Left lobe of liver (tissue), 2 donors: ENCODE data around the gene TMEM183A. TPM values are rescaled to one million over a fixed set of nuclear protein-coding genes. Genes with fewer than 3 reads are reported as not detected.

ENCODE experiments used
- ATAC-seq: fragments of 200-7000 bp; cut with Tn5 transposase; one replicate; pipeline ENCODE4 v1.9.1; 2020; ENCODE audit warnings: mild to moderate bottlenecking, moderate library complexity
- DNase-seq: peaks from one replicate; pipeline ENCODE4 v3.0.0-alpha.2; 2020; ENCODE audit warnings: low spot score
- total RNA-seq: library from RNA; stranded (reverse); gene quantifications from one replicate; pipeline ENCODE4 v1.2.1, GENCODE V29; 2021
- donor health status: DM: no; HTN: no; CAD: no; lungs with moderate emphysema.
- donor health status: DM: no; HTN: yes; CAD: no.

The TMEM183A gene, protein sequence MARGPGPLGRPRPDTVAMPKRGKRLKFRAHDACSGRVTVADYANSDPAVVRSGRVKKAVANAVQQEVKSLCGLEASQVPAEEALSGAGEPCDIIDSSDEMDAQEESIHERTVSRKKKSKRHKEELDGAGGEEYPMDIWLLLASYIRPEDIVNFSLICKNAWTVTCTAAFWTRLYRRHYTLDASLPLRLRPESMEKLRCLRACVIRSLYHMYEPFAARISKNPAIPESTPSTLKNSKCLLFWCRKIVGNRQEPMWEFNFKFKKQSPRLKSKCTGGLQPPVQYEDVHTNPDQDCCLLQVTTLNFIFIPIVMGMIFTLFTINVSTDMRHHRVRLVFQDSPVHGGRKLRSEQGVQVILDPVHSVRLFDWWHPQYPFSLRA
- 30.1 TPM for total RNA-seq

DNA sequence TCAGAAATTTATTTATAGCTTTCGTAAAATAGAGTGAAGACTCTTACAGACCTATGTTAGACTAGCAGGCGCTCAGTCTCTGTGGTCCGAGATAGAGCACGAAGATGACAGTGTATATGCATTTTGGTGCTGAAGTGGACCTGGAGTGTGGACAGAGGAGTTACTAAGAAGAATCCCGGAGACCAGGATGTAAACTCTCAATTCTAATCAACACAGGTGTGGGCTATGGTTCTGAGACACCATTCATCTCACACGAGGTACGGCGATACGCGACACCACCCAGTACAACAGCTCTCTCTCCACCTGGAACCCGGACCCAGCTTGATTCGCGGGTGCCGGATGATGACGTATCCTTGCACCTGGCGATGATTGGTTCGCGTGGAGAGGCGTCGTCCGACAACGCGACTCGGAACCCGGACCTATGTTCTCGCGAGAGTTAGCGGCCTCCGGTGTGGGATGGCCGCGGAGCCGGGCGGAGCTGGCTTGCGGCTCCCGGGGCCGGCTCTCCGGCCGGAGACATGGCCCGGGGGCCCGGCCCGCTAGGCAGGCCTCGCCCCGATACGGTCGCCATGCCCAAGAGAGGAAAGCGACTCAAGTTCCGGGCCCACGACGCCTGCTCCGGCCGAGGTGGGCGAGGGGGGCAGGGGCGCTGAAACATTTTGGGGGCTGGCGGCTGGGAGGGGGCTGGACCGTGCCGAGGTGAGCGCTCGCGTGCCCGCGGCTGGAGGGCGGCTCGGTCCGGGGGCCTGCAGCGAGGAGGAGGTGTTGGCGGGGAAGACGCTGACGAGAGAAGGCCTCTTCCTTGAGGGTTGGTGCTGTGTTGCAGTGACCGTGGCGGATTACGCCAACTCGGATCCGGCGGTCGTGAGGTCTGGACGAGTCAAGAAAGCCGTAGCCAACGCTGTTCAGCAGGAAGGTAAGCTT, at the start of gene TMEM183A:
TMEM183A (plus strand) TSS at position 427 of the 924 bp plus-strand sequence; CDS start at position 519, 92 bp downstream.
- DNase-seq (peak; percentile 97), ATAC-seq (peak; percentile 95)

DNA sequence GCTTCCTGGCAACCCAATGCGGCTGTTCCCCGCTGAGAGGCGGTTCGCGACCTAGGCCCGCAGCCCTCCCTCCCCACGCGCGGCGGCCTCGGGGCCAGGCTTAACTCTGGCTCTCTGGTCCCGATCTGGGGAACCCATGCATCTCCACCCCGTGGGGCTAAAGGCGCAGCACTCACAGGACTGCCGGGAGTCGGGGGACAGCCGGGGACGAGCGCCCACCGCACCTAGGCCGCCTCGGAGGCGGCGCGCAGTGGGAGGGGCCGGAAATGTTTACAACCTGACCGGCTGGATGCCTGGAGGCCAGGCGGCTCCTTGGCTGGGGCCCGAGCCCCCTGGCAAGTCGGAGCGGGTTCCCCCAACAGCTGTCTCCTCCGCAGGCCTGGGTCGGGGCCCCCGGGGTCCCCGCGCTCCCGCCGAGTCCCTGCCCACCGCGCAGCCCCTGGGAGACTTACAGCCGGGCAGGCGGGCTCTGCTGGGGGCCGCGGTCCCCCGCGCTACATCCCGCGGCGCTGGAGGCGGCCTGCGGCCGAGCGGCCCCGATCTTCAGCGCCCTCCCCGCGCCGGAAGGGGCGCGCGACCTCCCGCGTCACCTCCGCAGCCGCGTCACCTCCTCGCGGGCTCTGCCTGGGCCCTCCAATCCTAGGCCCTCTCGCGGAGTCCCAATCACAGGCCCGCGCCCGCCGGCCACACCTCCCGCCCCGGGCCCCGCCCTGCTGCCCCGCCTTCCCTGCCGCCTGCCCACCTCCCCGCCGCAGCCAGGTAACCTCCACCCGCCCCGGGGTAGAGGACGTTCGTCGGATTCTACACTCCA, 49.2 kb upstream of the TMEM183A start, which contains the start of gene ADIPOR1:
ADIPOR1 (minus strand) TSS at position 580 of the 811 bp plus-strand sequence. CDS start 7,242 bp downstream, outside the sequence.
- DNase-seq = peak; percentile 96
- peak; percentile 98 for ATAC-seq

DNA sequence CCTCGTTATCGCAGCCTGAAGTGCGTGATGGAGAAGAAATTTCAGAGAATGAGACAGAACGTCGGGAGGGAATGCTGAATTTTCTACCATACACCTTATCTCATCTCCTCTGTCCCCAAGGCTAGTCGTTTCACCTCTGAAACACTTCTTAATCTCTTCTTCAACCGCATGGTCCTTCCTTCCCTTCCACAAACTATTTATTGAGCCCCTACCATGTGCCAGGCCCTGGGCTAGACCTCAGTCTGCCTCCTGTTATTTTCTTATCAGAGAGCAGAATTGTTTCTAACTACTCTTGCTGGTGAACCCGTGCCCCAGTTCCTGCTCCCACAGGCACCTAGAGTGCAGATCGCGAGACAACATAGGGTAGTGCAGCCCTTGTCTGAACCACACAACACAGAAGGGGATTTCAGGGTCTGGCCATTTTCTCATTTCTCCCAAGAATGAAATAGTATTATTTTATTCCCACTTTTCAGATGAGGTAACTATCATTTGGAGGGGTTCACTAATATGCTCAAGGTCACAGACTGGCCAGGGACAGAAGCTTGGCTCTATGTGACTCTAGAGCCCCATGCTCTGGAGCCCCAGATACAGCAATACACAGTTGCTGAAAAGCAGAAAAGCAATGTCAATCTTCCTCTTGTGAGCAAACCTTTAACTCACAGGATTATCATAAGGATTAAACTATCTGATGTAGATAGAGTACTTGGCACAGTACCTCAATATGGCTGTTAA, 48.5 kb upstream of the TMEM183A start:
- DNase-seq (no peak), ATAC-seq (peak; percentile 24)

DNA sequence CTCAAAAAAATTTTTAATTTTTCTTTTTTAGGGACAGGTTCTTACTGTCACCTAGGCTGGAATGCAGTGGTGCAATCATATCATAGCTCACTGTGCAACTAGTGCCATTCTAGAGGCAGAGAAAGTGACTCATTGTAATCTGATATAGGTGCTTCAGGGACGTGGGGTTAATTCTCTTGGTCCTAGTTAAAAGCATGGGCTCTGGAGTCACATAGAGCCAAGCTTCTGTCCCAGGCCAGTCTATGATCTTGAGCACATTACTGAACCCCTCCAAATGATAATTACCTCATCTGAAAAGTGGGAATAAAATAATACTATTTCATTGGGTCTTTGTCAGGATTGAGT, 47.9 kb upstream of the TMEM183A start:
- DNase-seq = no peak
- ATAC-seq = no peak

DNA sequence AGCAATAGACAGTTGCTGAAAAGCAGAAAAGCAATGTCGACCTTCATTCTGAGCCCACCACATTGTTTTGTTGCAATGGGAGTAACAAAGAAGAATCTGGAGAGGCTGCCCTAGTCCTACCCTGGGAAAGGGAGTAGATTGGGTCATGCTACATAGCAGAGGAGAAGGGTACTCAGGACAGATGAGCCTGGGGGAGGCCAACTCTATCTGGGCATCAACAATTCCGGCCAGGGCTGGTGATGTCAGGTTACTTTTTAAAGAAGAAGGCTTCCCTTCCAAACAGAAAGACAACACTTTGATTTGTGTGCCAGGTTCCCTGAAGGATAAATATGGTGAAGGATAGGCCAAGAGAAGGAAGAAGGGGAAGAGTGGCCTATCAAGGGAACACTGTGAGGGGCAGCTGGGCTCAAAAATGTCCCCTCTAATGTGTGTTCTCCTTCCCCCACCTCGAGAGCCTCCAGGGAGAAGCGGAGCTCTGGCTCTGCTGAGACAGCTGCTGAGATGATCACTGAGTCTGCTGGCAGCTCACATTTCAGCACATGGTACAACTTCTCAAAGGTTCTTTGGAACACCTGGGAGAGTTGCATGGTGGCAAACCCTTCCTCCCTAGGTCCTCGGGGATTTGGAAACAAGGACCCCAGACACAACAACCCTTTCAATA, 45.8 kb upstream of the TMEM183A start:
- no peak for ATAC-seq
- no peak for DNase-seq

DNA sequence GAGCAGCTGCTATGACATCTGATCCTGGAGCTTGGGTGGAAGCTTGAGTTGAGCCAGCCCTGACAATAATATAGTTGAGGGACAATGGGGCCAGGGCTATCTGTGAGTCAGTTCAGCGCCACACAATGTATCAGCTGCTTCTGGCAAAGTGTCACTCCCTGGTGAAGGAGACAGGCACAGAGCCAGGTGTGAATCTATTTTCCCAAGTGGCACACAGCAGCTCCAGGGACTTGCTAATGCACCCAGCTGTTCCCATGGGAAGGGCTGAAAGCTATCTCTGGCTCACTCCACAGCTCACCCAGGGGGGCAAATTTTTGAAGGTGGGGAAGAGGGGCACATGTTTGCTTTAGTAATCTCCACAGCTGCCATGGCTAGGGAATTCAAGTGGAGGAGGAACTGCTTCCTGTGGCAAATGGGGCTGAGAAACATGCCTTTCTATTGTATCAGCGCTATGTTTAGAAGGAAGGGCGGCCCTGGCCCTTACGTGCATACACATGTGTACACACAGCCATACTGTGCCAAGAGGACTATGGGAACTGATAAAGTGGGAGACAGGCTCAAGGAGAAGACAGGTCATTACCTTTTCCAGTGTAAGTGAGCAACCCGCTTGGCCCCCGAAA, 42.3 kb upstream of the TMEM183A start:
- DNase-seq (no peak), ATAC-seq (no peak)

DNA sequence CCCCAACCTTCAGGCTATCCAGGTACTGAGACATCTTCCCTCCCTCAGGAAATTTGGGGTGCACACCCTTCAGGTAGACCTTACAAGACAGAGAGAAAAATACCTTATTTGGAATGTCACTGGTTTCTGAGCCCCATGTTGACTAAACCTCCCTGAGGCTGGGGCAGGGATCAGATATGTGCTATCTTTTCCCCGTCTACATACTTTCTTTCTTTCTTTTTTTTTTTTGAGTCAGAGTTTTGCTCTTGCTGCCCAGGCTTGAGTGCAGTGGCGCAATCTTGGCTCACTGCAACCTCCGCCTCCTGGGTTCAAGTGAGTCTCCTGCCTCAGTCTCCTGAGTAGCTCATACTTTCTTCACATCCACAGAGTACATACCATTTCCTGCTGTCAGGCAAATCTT, 41.8 kb upstream of the TMEM183A start:
- DNase-seq = no peak
- ATAC-seq = no peak

DNA sequence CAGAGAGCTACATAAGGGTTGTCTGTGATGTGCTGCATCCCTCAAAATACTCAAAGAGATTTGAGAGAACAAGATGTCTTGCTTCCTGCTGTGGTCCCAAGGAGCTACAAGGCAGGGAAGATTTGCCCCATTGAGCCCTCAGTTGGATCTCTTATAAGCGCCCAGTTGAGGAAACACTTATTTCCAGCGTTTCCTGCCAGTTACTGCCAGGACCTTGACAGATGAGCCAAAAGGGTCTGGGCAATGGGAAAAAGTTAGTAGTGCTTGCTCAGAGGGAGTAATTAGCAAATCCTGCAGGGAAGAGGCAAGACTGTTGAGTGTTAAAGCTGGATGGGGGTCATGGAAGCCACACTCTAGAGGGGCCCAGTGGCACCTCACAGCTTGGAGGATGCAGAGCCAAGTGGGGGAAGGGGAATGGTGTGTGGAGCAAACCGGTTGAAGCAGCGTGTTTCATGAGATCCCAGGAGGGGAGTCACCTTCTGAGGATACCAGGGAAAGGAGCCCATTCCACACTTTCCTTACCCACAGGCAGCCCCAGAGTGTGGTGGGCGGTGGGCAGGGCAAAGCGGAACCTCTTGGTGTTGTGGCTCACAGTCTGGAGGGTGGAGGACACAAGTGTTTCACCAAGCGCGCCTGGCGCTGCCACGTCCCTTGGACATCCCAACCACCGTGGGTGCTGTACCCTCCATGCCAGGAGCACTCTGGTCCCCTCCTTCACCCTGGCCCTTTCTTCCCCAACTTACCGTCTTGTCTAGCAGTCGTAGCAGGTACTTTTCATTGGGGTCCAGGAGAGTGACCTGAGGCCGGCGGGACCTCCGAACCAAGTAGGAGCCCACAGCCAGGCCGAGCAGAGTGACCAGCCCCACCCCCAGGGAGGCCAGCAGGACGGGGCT, 40.9 kb upstream of the TMEM183A start:
- no peak for ATAC-seq
- no peak for DNase-seq

DNA sequence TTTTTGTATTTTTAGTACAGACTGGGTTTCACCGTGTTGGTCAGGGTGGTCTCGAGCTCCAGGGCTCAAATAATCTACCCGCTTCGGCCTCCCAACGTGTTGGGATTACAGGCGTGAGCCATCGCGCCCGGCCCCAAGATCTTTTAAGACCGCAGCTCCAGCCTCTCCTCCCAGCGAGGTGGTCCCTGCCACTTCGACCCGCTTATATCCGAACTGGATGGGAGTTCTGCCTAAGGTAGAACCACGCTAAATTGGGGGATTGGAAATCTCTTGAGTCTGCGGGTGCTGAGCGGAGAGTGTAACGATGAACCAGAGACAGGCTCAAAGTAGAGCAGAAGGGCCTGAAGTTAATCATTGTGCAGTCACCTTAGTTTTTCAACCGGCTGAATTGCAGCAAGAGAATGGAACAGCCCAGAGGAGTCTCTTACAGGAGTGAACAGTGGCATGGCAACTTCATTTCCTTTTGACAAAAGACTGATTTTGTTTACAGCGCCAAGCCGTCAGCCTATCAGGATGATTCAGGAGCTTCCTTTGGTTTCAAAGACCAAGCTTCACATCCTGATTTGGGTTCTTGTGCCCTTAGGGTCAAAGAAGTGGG, 39.4 kb upstream of the TMEM183A start:
- DNase-seq = no peak
- ATAC-seq = peak; percentile 53

DNA sequence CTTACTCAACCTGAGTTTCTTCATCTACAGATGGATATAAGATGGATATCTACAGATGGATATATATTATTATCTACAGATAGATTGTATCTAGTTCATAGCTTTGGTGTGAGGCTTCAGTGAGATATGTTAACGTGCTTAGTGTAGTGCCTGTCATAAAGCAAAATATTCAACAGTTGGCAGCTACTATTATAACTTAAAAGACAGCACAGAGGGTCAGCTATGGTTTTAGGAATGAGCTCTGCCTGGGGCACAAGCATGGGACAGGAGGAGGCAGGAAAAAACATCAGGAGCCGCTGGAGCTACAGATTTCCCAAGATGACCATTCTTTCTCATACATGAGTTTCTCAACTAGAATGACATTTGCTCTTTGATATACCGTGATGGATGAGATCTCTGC, 38.8 kb upstream of the TMEM183A start:
- ATAC-seq = no peak
- DNase-seq = no peak

DNA sequence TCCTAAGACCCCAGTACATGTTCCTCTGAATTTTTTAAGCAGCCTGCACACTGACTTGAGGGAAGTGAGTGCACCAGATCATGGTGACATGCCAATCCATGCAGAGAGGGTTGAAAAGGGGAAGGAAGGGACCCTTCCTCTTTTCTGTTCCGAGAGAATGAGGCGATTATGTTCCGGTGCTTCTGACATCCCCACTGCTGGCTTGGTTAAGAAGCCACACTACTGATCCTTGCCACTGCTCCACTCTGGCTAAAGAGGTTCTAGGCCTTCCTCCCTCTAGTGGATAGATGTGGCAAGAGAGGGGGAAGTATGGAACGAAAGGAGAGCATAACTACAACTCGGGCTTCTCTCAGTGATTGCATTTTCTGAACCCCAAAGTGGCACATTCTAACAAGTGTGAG, 38.3 kb upstream of the TMEM183A start:
- ATAC-seq (peak; percentile 73), DNase-seq (no peak)

DNA sequence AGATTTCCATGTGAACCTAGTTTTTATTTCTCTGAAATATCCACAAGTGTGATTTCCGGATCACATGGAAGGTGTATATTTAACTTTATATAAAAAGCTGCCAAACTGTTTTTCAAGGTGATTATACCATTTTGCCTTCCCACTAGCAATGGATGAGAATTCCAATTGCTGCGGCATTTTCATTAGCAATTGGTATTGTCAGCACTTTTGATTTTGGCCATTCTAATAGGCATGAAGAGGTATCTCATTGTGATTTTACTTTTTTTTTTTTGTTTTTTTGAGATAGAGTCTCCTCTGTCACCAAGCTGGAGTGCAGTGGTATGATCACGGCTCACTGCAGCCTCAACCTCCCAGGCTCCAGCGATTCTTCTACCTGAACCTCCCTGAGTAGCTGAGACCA, 35.1 kb upstream of the TMEM183A start:
- no peak for DNase-seq
- no peak for ATAC-seq

DNA sequence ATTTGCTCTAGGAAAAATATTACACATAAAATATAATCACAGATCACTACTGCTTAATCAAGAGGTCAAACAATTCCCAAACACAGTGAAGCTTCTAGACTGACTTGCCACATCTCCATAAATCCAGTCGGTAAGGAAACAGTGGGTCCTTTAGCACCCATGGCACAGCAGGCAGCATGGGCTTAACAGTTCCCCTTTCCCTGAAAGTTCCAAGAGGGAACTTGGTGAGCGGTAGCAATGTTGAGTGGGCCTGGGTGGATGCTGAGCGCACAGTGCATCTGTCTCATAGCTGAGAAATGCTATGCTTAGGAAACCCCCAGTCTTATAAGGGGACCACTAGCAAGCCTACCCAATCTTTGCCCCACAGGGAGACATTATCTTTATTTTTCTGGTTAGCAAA, 32.3 kb upstream of the TMEM183A start:
- no peak for DNase-seq

DNA sequence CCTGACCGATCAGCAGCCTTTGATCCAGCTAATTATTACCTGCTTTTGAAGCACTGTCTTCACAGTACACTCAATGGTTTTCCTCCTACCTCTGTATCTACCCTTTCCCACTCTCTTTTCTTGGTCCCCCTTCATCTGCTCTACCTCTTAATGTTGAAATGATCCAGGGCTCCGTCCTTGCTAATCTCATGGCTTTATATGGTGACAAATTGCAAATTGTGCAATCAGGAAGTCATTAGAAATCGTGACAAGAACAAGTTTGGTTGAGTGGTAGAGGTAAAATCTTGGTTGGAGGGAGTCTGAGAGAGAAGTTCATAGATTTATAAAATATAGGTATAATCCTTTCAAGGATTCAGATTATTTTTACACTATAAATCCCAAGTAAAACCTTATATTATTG, 30.5 kb upstream of the TMEM183A start:
- no peak for ATAC-seq
- DNase-seq = no peak

More for the DNA sequence above, 32.3 kb upstream of the TMEM183A start:
- ATAC-seq = no peak

DNA sequence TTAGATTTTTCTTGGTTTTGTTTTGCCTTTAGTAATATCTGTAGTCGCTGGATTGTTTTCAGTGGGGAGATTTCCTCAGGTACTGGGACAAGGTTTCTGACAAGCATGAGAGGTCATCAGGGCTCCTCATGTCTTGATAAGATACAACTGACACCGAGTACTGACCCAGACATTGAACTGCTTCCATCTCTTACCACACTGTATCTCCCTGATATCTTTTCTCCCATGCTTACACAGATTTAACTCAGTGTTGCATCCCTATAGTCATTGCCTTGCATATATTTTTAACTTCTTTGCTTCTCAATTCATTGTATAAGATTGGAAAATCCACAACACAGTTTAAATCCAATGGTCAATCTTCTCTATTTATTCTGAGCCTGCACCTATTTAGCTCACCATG, 27.7 kb upstream of the TMEM183A start:
- ATAC-seq = no peak
- no peak for DNase-seq

DNA sequence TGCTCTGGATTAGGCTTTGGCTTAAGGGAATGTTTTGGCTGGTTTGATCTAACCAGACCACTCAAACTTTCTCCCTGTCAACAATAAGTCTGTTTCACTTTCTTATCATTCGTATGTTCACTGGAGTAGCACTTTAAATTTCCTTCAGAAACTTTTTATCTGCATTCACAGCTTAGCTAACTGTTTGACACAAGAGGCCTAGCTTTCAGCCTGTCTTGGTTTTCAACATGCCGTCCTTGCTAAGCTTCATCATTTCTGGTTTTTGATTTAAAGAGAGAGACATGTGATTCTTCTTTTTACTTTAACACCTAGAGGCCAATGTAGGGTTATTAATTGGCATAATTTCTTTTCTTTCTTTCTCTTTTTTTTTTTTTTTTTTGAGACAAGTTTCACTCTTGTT, 25.2 kb upstream of the TMEM183A start:
- ATAC-seq = no peak
- no peak for DNase-seq

DNA sequence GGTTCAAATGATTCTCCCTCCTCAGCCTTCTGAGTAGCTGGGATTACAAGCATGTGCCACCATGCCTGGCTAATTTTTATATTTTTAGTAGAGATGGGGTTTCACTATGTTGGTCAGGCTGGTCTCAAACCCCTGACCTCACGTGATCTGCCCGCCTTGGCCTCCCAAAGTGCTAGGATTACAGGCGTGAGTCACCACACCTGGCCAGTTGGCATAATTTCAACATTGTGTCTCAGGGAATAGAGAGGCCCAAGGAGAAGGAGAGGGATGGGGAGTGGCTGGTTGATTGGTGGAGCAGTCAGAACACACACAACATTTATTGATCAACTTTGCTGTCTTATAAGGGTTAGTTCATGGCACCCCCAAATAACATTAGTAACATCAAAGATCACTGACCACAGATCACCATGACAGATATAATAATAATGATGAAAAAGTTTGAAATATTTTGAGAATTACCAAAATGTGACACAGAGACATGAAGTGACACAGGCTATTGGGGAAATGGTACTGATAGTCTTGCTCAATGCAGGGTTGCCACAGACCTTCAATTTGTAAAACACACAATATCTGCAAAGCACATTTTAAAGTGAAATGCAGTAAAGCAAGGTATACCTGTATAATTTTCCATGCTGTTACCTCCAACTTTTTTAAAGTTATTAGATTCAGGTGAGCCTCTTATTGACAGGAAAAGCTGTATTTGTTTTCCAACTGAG, 24.3 kb upstream of the TMEM183A start:
- ATAC-seq (no peak), DNase-seq (no peak)
